Measurements from ENCODE around the gene CEP350. TPM values are rescaled to one million over a fixed set of nuclear protein-coding genes. Genes with fewer than 3 reads are reported as not detected.

CEP350 gene
- total and polyA plus RNA-seq, 2 donors (not counting 1 experiment from before 2014, with no cell fraction given) = 19.0 to 101 TPM

GRCh38 chr1:180083164-180083563 lies 128.6 kb downstream of the CEP350 start:
- no peak overlapping the region for H3K4me2 ChIP-seq (ENCODE audit: extremely low read depth, insufficient read depth, low read length)
- no peaks in the 10 kb centered on the region for H3K27me3 ChIP-seq (ENCODE audit: control insufficient read depth, insufficient read depth, low read length)
- H3K79me2 ChIP-seq (ENCODE audit: control insufficient read depth, insufficient read depth, low read length) = no peaks in the 10 kb centered on the region
- H3K27ac ChIP-seq (ENCODE audit: insufficient read depth, low read length) = no peak overlapping the region
- no peaks in the 10 kb centered on the region for H4K20me1 ChIP-seq (ENCODE audit: control insufficient read depth, extremely low read depth, insufficient read depth, low read length)
- no peaks in the 10 kb centered on the region for H3K36me3 ChIP-seq (ENCODE audit: control insufficient read depth, insufficient read depth, low read length)
- no peak overlapping the region for H3K4me3 ChIP-seq (replicated peaks in 1 of 4; ENCODE audit: control extremely low read depth in 1 of 4, insufficient read depth in 1 of 4, low read depth in 3 of 4, low read length in 4 of 4)
- H2AFZ ChIP-seq (ENCODE audit: low read length) = no peak overlapping the region
- no peak overlapping the region for H3K9ac ChIP-seq (ENCODE audit: insufficient read depth, low read length)
- no peak for DNase-seq (ENCODE audit: low read depth in 2 of 2)
- no peaks in the 10 kb centered on the region for H3K9me3 ChIP-seq (ENCODE audit: control insufficient read depth, insufficient read depth, low read depth, low read length)
- TF ChIP-seq EZH2 (IDR thresholded peaks at IDR 0.05; ENCODE audit: low read length, missing control alignments) = no peak
- TF ChIP-seq, protein P1, sequence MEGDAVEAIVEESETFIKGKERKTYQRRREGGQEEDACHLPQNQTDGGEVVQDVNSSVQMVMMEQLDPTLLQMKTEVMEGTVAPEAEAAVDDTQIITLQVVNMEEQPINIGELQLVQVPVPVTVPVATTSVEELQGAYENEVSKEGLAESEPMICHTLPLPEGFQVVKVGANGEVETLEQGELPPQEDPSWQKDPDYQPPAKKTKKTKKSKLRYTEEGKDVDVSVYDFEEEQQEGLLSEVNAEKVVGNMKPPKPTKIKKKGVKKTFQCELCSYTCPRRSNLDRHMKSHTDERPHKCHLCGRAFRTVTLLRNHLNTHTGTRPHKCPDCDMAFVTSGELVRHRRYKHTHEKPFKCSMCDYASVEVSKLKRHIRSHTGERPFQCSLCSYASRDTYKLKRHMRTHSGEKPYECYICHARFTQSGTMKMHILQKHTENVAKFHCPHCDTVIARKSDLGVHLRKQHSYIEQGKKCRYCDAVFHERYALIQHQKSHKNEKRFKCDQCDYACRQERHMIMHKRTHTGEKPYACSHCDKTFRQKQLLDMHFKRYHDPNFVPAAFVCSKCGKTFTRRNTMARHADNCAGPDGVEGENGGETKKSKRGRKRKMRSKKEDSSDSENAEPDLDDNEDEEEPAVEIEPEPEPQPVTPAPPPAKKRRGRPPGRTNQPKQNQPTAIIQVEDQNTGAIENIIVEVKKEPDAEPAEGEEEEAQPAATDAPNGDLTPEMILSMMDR (conservative IDR thresholded peaks at IDR 0.05 in 1 of 2, IDR thresholded peaks at IDR 0.05 in 1 of 2; ENCODE audit: low read depth in 1 of 2, low read length in 2 of 2) = no peak
- no peaks in the 10 kb centered on the region for H3K4me1 ChIP-seq (ENCODE audit: control insufficient read depth, extremely low read depth, insufficient read depth, low read length)

- Histone ChIP-seq H3K79me2 (ENCODE audit: control insufficient read depth, insufficient read depth, low read length) (no peaks in the 10 kb centered on the region), H2AFZ (ENCODE audit: low read length) (no peak overlapping the region), H3K9ac (ENCODE audit: insufficient read depth, low read length) (no peak overlapping the region), H4K20me1 (ENCODE audit: control insufficient read depth, extremely low read depth, insufficient read depth, low read length) (no peaks in the 10 kb centered on the region), H3K9me3 (ENCODE audit: control insufficient read depth, insufficient read depth, low read depth, low read length) (no peaks in the 10 kb centered on the region), H3K4me3 (replicated peaks in 1 of 4; ENCODE audit: control extremely low read depth in 1 of 4, insufficient read depth in 1 of 4, low read depth in 3 of 4, low read length in 4 of 4) (no peak overlapping the region), H3K27me3 (ENCODE audit: control insufficient read depth, insufficient read depth, low read length) (no peaks in the 10 kb centered on the region), H3K27ac (ENCODE audit: insufficient read depth, low read length) (no peak overlapping the region), H3K36me3 (ENCODE audit: control insufficient read depth, insufficient read depth, low read length) (no peaks in the 10 kb centered on the region), H3K4me2 (ENCODE audit: extremely low read depth, insufficient read depth, low read length) (no peak overlapping the region), H3K4me1 (ENCODE audit: control insufficient read depth, extremely low read depth, insufficient read depth, low read length) (no peaks in the 10 kb centered on the region)
- TF ChIP-seq, protein P1 (conservative IDR thresholded peaks at IDR 0.05 in 1 of 2, IDR thresholded peaks at IDR 0.05 in 1 of 2; ENCODE audit: low read depth in 1 of 2, low read length in 2 of 2) = no peak
- TF ChIP-seq EZH2 (IDR thresholded peaks at IDR 0.05; ENCODE audit: low read length, missing control alignments) = no peak
- DNase-seq (ENCODE audit: low read depth in 2 of 2) = no peak
Observed at GRCh38 chr1:180084867-180085266, 130.3 kb downstream of the CEP350 start.

GRCh38 chr1:180085331-180085730 lies 130.7 kb downstream of the CEP350 start:
- Histone ChIP-seq H2AFZ (ENCODE audit: low read length) (no peak overlapping the region), H3K27me3 (ENCODE audit: control insufficient read depth, insufficient read depth, low read length) (no peaks in the 10 kb centered on the region), H3K36me3 (ENCODE audit: control insufficient read depth, insufficient read depth, low read length) (no peaks in the 10 kb centered on the region), H3K4me3 (replicated peaks in 1 of 4; ENCODE audit: control extremely low read depth in 1 of 4, insufficient read depth in 1 of 4, low read depth in 3 of 4, low read length in 4 of 4) (no peak overlapping the region), H3K27ac (ENCODE audit: insufficient read depth, low read length) (no peak overlapping the region), H3K4me1 (ENCODE audit: control insufficient read depth, extremely low read depth, insufficient read depth, low read length) (no peaks in the 10 kb centered on the region), H3K9ac (ENCODE audit: insufficient read depth, low read length) (no peak overlapping the region), H3K79me2 (ENCODE audit: control insufficient read depth, insufficient read depth, low read length) (no peaks in the 10 kb centered on the region), H4K20me1 (ENCODE audit: control insufficient read depth, extremely low read depth, insufficient read depth, low read length) (no peaks in the 10 kb centered on the region), H3K9me3 (ENCODE audit: control insufficient read depth, insufficient read depth, low read depth, low read length) (no peaks in the 10 kb centered on the region), H3K4me2 (ENCODE audit: extremely low read depth, insufficient read depth, low read length) (no peak overlapping the region)
- no peak for DNase-seq (ENCODE audit: low read depth in 2 of 2)
- TF ChIP-seq, protein P1 (conservative IDR thresholded peaks at IDR 0.05 in 1 of 2, IDR thresholded peaks at IDR 0.05 in 1 of 2; ENCODE audit: low read depth in 1 of 2, low read length in 2 of 2) = no peak
